GM12878 (cell line): Measurements from ENCODE around the gene FANK1. TPM values are rescaled to one million over a fixed set of nuclear protein-coding genes. Genes with fewer than 3 reads are reported as not detected.

Experiments
- ATAC-seq: fragments of 200-7000 bp; cut with Tn5 transposase; 3 replicates; pipeline ENCODE4 v1.9.1; 2020; ENCODE audit warnings: mild to moderate bottlenecking, moderate library complexity
- BruUV-seq: library from RNA; stranded (reverse); fragments of 400-500 nt; replicated peaks from 2 replicates; lab custom pipeline; 2021; lab: Mats Ljungman, UMichigan
- CTCF ChIA-PET: fragments of 300-600 bp; sonication (Branson Sonifier 250); formaldehyde crosslinking; extraction: SDS; loops from one replicate; lab custom pipeline; 2021; ENCODE audit warnings: inconsistent platforms; lab: Yijun Ruan, JAX
- POLR2A ChIA-PET: fragments of 350-600 bp; formaldehyde crosslinking; extraction: SDS; loops from one replicate; lab custom pipeline; 2021; ENCODE audit warnings: inconsistent platforms; lab: Charles Lee
- RAD21 ChIA-PET: fragments of 300-600 bp; sonication (Branson Sonifier 250); formaldehyde crosslinking; loops from one replicate; lab custom pipeline; 2023; ENCODE audit warnings: antibody characterized with exemption; ENCODE audit not compliant: unreplicated experiment; lab: Charles Lee
- SMC1A ChIA-PET: fragments of 300-600 bp; sonication (Branson Sonifier 250); formaldehyde crosslinking; loops from one replicate; lab custom pipeline; 2023; ENCODE audit not compliant: unreplicated experiment, uncharacterized antibody; lab: Charles Lee
- DNase-seq: peaks from one replicate; pipeline ENCODE4 v3.0.0-alpha.2; 2011; ENCODE audit warnings: low read depth, low spot score
- FAIRE-seq: peaks from 3 replicates; lab custom pipeline; 2011; peaks lifted over from hg19 to GRCh38; lab: Jason Lieb, UNC
- H2AFZ ChIP-seq: 2 replicates; pipeline ENCODE4 v1.6.0; 2011; ENCODE audit warnings: low read depth, low read length, control low read depth; ENCODE audit not compliant: control insufficient read depth
- H3K27ac ChIP-seq: 2 replicates; pipeline ENCODE4 v1.5.1; 2011; ENCODE audit warnings: control low read depth; ENCODE audit not compliant: control insufficient read depth, insufficient read depth
- H3K27me3 ChIP-seq, 2 experiments: replicated peaks in 1 of 2; 2 replicates each; pipeline versions ENCODE4 v1.6.0 to v1.6.1; 2011; ENCODE audit warnings: low read length in 1 of 2; ENCODE audit not compliant: control insufficient read depth in 2 of 2, insufficient read depth in 2 of 2
- H3K36me3 ChIP-seq, 2 experiments: 2 replicates each; pipeline ENCODE4 v1.5.1; 2011; ENCODE audit warnings: low read length in 1 of 2; ENCODE audit not compliant: control insufficient read depth in 2 of 2, insufficient read depth in 2 of 2
- H3K4me1 ChIP-seq: 2 replicates; pipeline ENCODE4 v1.6.1; 2011; ENCODE audit warnings: mild to moderate bottlenecking, low read length, moderate library complexity, mixed read lengths; ENCODE audit not compliant: control insufficient read depth, insufficient read depth
- H3K4me2 ChIP-seq: 2 replicates; pipeline ENCODE4 v1.6.0; 2011; ENCODE audit warnings: control low read depth; ENCODE audit not compliant: control insufficient read depth, insufficient read depth
- H3K4me3 ChIP-seq: fragments of 200-600 bp; sonication (generic); 2 replicates; pipeline ENCODE4 v1.5.1; 2016
- H3K79me2 ChIP-seq: 2 replicates; pipeline ENCODE4 v1.6.0; 2011; ENCODE audit warnings: low read length; ENCODE audit not compliant: control insufficient read depth, insufficient read depth
- H3K9ac ChIP-seq: 2 replicates; pipeline ENCODE4 v1.8.0; 2011; ENCODE audit warnings: low read length, control low read depth, mixed read lengths; ENCODE audit not compliant: control insufficient read depth, insufficient read depth
- H3K9me3 ChIP-seq: replicated peaks from 3 replicates; pipeline ENCODE4 v1.5.1; 2011; ENCODE audit warnings: mild to moderate bottlenecking, low read length; ENCODE audit not compliant: control insufficient read depth, insufficient read depth
- H4K20me1 ChIP-seq: 2 replicates; pipeline ENCODE4 v1.6.0; 2011; ENCODE audit not compliant: control insufficient read depth, insufficient read depth
- ASH2L ChIP-seq: fragments of 300-600, 200-600 bp; sonication (generic); IDR thresholded peaks from 2 replicates; pipeline ENCODE4 v1.6.1; 2017; ENCODE audit warnings: low read depth, mild to moderate bottlenecking, borderline replicate concordance
- BACH1 ChIP-seq: fragments of 450-650 bp; IDR thresholded peaks from 2 replicates; pipeline ENCODE4 v1.6.1; 2017; ENCODE audit warnings: mild to moderate bottlenecking, borderline replicate concordance
- CHD4 ChIP-seq: fragments of 200-600 bp; sonication (generic); IDR thresholded peaks from 2 replicates; pipeline ENCODE4 v1.6.1; 2016; ENCODE audit warnings: mild to moderate bottlenecking
- CTCF ChIP-seq, 3 experiments: IDR thresholded peaks in 2 of 3; conservative IDR thresholded peaks in 1 of 3; 2 replicates each; pipeline ENCODE4 v1.5.1; 2011; ENCODE audit warnings: low read depth in 3 of 3, low read length in 3 of 3, mild to moderate bottlenecking in 3 of 3, control low read depth in 2 of 3, moderate library complexity in 2 of 3, inconsistent platforms in 1 of 3, mixed read lengths in 1 of 3; ENCODE audit not compliant: control insufficient read depth in 2 of 3, insufficient read depth in 1 of 3; ENCODE audit errors: extremely low read depth in 1 of 3
- IKZF2 ChIP-seq, 2 experiments: fragments of 450-650 bp; IDR thresholded peaks; 2 replicates each; pipeline ENCODE4 v1.6.1; 2017; ENCODE audit warnings: mild to moderate bottlenecking in 2 of 2, moderate library complexity in 2 of 2
- KAT2A ChIP-seq: conservative IDR thresholded peaks from 2 replicates; pipeline ENCODE4 v1.6.1; 2011; ENCODE audit warnings: low read depth, low read length; ENCODE audit not compliant: control insufficient read depth
- MLLT1 ChIP-seq: fragments of 450-650 bp; IDR thresholded peaks from 2 replicates; pipeline ENCODE4 v1.6.1; 2016; ENCODE audit warnings: mild to moderate bottlenecking
- NFYA ChIP-seq: IDR thresholded peaks from 2 replicates; pipeline ENCODE4 v1.6.1; 2011; ENCODE audit warnings: low read depth, mild to moderate bottlenecking, low read length, improper control_type of control experiment, borderline replicate concordance
- NR2C2 ChIP-seq: IDR thresholded peaks from 2 replicates; pipeline ENCODE4 v1.6.1; 2011; ENCODE audit warnings: borderline replicate concordance, low read depth; ENCODE audit not compliant: control insufficient read depth, insufficient read length
- RAD21 ChIP-seq: IDR thresholded peaks from 2 replicates; pipeline ENCODE4 v1.6.1; 2011; ENCODE audit warnings: mild to moderate bottlenecking, low read depth, low read length, moderate library complexity; ENCODE audit not compliant: insufficient read depth
- RBBP5 ChIP-seq: fragments of 200-600 bp; sonication (generic); conservative IDR thresholded peaks from 2 replicates; pipeline ENCODE4 v1.6.1; 2016
- RELA ChIP-seq: fragments of 450-650 bp; IDR thresholded peaks from 2 replicates; pipeline ENCODE4 v1.8.0; 2014; ENCODE audit warnings: borderline replicate concordance; ENCODE audit not compliant: partially characterized antibody
- RFX5 ChIP-seq: IDR thresholded peaks from 2 replicates; pipeline ENCODE4 v1.6.1; 2011; ENCODE audit warnings: low read depth, low read length, improper control_type of control experiment
- SIX5 ChIP-seq: IDR thresholded peaks from 2 replicates; pipeline ENCODE4 v1.6.1; 2011; ENCODE audit warnings: mild to moderate bottlenecking, low read depth, low read length, moderate library complexity; ENCODE audit not compliant: severe bottlenecking
- SPI1 ChIP-seq: IDR thresholded peaks from 2 replicates; pipeline ENCODE4 v1.6.1; 2011; ENCODE audit warnings: low read depth, mild to moderate bottlenecking, low read length, moderate library complexity, borderline replicate concordance; ENCODE audit not compliant: insufficient read depth
- SRF ChIP-seq, 2 experiments: IDR thresholded peaks; 2 replicates each; pipeline ENCODE4 v1.6.1; 2011; ENCODE audit warnings: low read depth in 2 of 2, low read length in 2 of 2, mild to moderate bottlenecking in 1 of 2, moderate library complexity in 1 of 2
- ZBTB11 ChIP-seq: fragments of 450-650 bp; formaldehyde crosslinking; IDR thresholded peaks from 2 replicates; pipeline ENCODE4 v1.5.0; 2022; ENCODE audit warnings: mild to moderate bottlenecking, missing genetic modification characterization
- ZNF274 ChIP-seq: IDR thresholded peaks from one replicate; pipeline ENCODE4 v1.8.0; 2011; ENCODE audit not compliant: insufficient read length, insufficient read depth
- WGBS: methylation state at CpG from one replicate; pipeline ENCODE4 v1.1.6; 2016; ENCODE audit warnings: low lambda C conversion rate; ENCODE audit not compliant: insufficient replicate concordance, insufficient coverage; ENCODE audit errors: missing lambda C conversion rate; 5-methylcytosine and 5-hydroxymethylcytosine counted together
- in situ Hi-C: fragments of 300-500 bp; cut with MboI; formaldehyde crosslinking; loops from 9 replicates; pipeline ENCODE4 v1.14.3; 2018; ENCODE audit warnings: mixed read lengths
- intact Hi-C: fragments of 100-400 bp; cut with micrococcal nuclease; formaldehyde crosslinking; loops from one replicate; pipeline ENCODE4 v1.14.2; 2022; ENCODE audit not compliant: unreplicated experiment
- polyA plus RNA-seq, 11 experiments: library from polyadenylated mRNA; depleted of rRNA in 4 of 11; unstranded in 6 of 11; stranded (reverse) in 5 of 11; fragments of >200 nt; fragmentation: Nextera tagmentation in 4 of 11; fragmentation: Illumina TruSeq in 1 of 11; extraction: Ambion mirVana in 4 of 11; extraction: Trizol in 1 of 11; gene quantifications; 1 replicate in 1 of 11; 2 replicates in 10 of 11; pipeline versions ENCODE4 v1.2.1 to v1.2.3, GENCODE V29; 2011 to 2016; ENCODE audit warnings: inconsistent platforms in 2 of 11, missing spikeins in 2 of 11, low read depth in 1 of 11
- total RNA-seq, 4 experiments: library from RNA; depleted of rRNA in 3 of 4; stranded (reverse); fragments of >200 nt in 3 of 4; fragmentation: Illumina TruSeq in 1 of 4; extraction: Trizol in 1 of 4; gene quantifications; 2 replicates each; pipeline versions ENCODE4 v1.2.1 to v1.2.3, GENCODE V29; 2013 to 2021

Gene FANK1
- total and polyA plus RNA-seq, 10 of the 15 experiments (the other 5 are each of a cell fraction or from before 2014, with no cell fraction given): 0.07 to 0.16 (median 0.13) TPM; not detected in 6

- ATAC-seq (no peak), DNase-seq (no peak), FAIRE-seq (no peak)
- TF ChIP-seq ZBTB11 (CRISPR knock-in tag) (no peak), RELA (no peak), MLLT1 (no peak), CTCF (IDR thresholded peaks at IDR 0.05 in 2 of 3, conservative IDR thresholded peaks at IDR 0.05 in 1 of 3; ENCODE audit: control insufficient read depth in 2 of 3, extremely low read depth in 1 of 3, insufficient read depth in 1 of 3, low read depth in 3 of 3, low read length in 3 of 3) (no peak), CHD4 (no peak), RFX5 (no peak), ASH2L (no peak), SRF (IDR thresholded peaks at IDR 0.05; ENCODE audit: low read depth in 2 of 2, low read length in 2 of 2) (no peak), RBBP5 (no peak), RAD21 (no peak), SPI1 (no peak), NR2C2 (no peak), BACH1 (no peak), KAT2A (no peak), IKZF2 (IDR thresholded peaks at IDR 0.05) (no peak), NFYA (no peak), SIX5 (no peak), ZNF274 (no peak)
- Histone ChIP-seq H3K36me3 (no peaks in the 10 kb centered on the region), H3K79me2 (no peaks in the 10 kb centered on the region), H3K9ac (no peak overlapping the region), H2AFZ (no peak overlapping the region), H4K20me1 (no peaks in the 10 kb centered on the region), H3K4me3 (no peak overlapping the region), H3K4me1 (no peaks in the 10 kb centered on the region), H3K4me2 (no peak overlapping the region), H3K27ac (no peak overlapping the region), H3K27me3 (no peaks in the 10 kb centered on the region), H3K9me3 (no peaks in the 10 kb centered on the region)
- no TSS peak for BruUV-seq
- SMC1A ChIA-PET: no interaction called here
- intact Hi-C loops: no loop called here
- in situ Hi-C loops: no loop called here
- POLR2A ChIA-PET: no interaction called here
- 22% methylated on average over 2 of the region's 2 CpGs for WGBS
- CTCF ChIA-PET: no interaction called here
- RAD21 ChIA-PET: no interaction called here
These were observed 68.2 kb downstream of the FANK1 start for GRCh38 chr10:125964558-125964957.
